ENCODE results near the gene KCNQ1. TPM values are rescaled to one million over a fixed set of nuclear protein-coding genes. Genes with fewer than 3 reads are reported as not detected.

Gene KCNQ1
- total RNA-seq, 1 experiment from 2014 or later, result 2.3 TPM

GRCh38 chr11:2728128-2728662, 283.4 kb downstream of the KCNQ1 start:
- Mint-ChIP-seq H3K4me1 (peaks cover 3 to 4% of the 10 kb centered on the region in 2 experiments; a peak in 2 of 4 replicates), H3K4me3 (no peak overlapping the region)
- no CpG with 5 or more reads among the region's 17 CpGs for WGBS (ENCODE audit: extremely low coverage, insufficient read length, low lambda C conversion rate)

More at GRCh38 chr11:2728128-2728662, 283.4 kb downstream of the KCNQ1 start:
- H3K36me3 Mint-ChIP-seq (ENCODE audit: insufficient read depth in 1 of 3, low read depth in 3 of 3), result no peaks in the 10 kb centered on the region
- Histone ChIP-seq H4K8ac (replicated peaks; ENCODE audit: insufficient read length, low read depth, low read length) (no peak overlapping the region), H3K18ac (ENCODE audit: insufficient read length, low read depth, low read length) (no peak overlapping the region), H2BK15ac (ENCODE audit: low read depth, low read length) (no peak overlapping the region), H2BK5ac (ENCODE audit: insufficient read length, low read length) (no peak overlapping the region), H3K4me1 (ENCODE audit: insufficient read depth, low read length) (no peaks in the 10 kb centered on the region), H3K23me2 (ENCODE audit: insufficient read length, low read depth, low read length, poor library complexity, severe bottlenecking) (no peaks in the 10 kb centered on the region), H3K27me3 (ENCODE audit: insufficient read depth, low read length) (no peaks in the 10 kb centered on the region; the same call in 1 of the 2 replicates), H3K9ac (ENCODE audit: extremely low read depth, insufficient read length, low read length) (no peak overlapping the region), H3K79me2 (ENCODE audit: insufficient read depth, low read length) (no peaks in the 10 kb centered on the region), H2AK5ac (ENCODE audit: insufficient read length, low read length) (no peak overlapping the region), H4K20me1 (ENCODE audit: control insufficient read depth, insufficient read depth, insufficient read length) (no peaks in the 10 kb centered on the region), H3K23ac (ENCODE audit: insufficient read length, low read depth, low read length) (no peak overlapping the region), H4K91ac (ENCODE audit: insufficient read length, low read depth, low read length) (no peak overlapping the region), H2BK20ac (ENCODE audit: low read depth, low read length, poor library complexity, severe bottlenecking) (no peak overlapping the region), H3K4ac (ENCODE audit: low read depth, low read length) (no peak overlapping the region), H3T11ph (ENCODE audit: low read length) (no peak overlapping the region), H3K79me1 (ENCODE audit: insufficient read depth, low read depth, low read length, poor library complexity, severe bottlenecking) (no peaks in the 10 kb centered on the region), H2BK120ac (ENCODE audit: low read depth, low read length, poor library complexity, severe bottlenecking) (no peak overlapping the region), H3K14ac (ENCODE audit: insufficient read depth, low read length) (no peak overlapping the region), H4K5ac (ENCODE audit: insufficient read length, low read depth, low read length) (no peak overlapping the region), H3K9me3 (ENCODE audit: control insufficient read depth, low read depth, low read length) (no peaks in the 10 kb centered on the region), H2AFZ (ENCODE audit: low read length) (no peak overlapping the region), H3K56ac (ENCODE audit: insufficient read length, low read depth, low read length) (no peak overlapping the region), H3K4me2 (ENCODE audit: insufficient read depth, insufficient read length, low read length) (no peak overlapping the region), H2BK12ac (ENCODE audit: insufficient read length, low read depth, low read length) (no peak overlapping the region), H3K27ac (ENCODE audit: insufficient read length, low read depth, low read length) (no peak overlapping the region)
- H3K27ac Mint-ChIP-seq, result no peak overlapping the region
- H3K9me3 Mint-ChIP-seq, result no peaks in the 10 kb centered on the region; a peak in 1 of 5 replicates
- TF ChIP-seq CTCF (conservative IDR thresholded peaks at IDR 0.05), result no peak
- DNase-seq, result no peak
- peaks cover 98% of the 10 kb centered on the region for H3K27me3 Mint-ChIP-seq (ENCODE audit: low read depth)

All from H9 (cell line).